ENCODE data around the gene CRTAC1.
A peak's percentile ranks its signal among the peaks of the same experiment; 100 is the strongest.

Gene CRTAC1

GRCh38 chr10:97831259-97831658 is 199.2 kb downstream of the CRTAC1 start:
- peak; percentile 71 for DNase-seq

- no peak for DNase-seq
These were observed 200.4 kb downstream of the CRTAC1 start for GRCh38 chr10:97830064-97830463.

- DNase-seq: no peak
These were observed 201.7 kb downstream of the CRTAC1 start for GRCh38 chr10:97828721-97829120.

- no peak for DNase-seq
These were observed 202.6 kb downstream of the CRTAC1 start for GRCh38 chr10:97827702-97828291.

- DNase-seq: no peak
These were observed 203.5 kb downstream of the CRTAC1 start for GRCh38 chr10:97826892-97827291.

GRCh38 chr10:97825020-97825760 is 205.2 kb downstream of the CRTAC1 start:
- DNase-seq: no peak

GRCh38 chr10:97823734-97824133 is 206.7 kb downstream of the CRTAC1 start:
- DNase-seq: no peak

GRCh38 chr10:97822261-97822687 is 208.1 kb downstream of the CRTAC1 start:
- DNase-seq: no peak

GRCh38 chr10:97821308-97822038 is 208.9 kb downstream of the CRTAC1 start:
- no peak for DNase-seq

GRCh38 chr10:97820096-97820704 is 210.2 kb downstream of the CRTAC1 start:
- DNase-seq: no peak

- no peak for DNase-seq
These were observed 211.8 kb downstream of the CRTAC1 start for GRCh38 chr10:97818572-97818971.

GRCh38 chr10:97816609-97817008 is 213.8 kb downstream of the CRTAC1 start:
- no peak for DNase-seq

All from NCI-H1694 treated with DMSO at 0.1 percent for 48 hours (cell line).